Gastrocnemius medialis (tissue), 4 donors: ENCODE measurements around the gene PLG. TPM values are rescaled to one million over a fixed set of nuclear protein-coding genes. Genes with fewer than 3 reads are reported as not detected.

ENCODE experiments used
- ATAC-seq, 2 donors: fragments of 150-250 bp; one replicate each; pipeline ENCODE4 v1.9.1; 2016
- DNase-seq, 2 donors: peaks; one replicate each; pipeline ENCODE4 v3.0.0-alpha.2; 2019
- H3K27ac ChIP-seq, 4 donors: fragments of 200-600 bp; sonication (generic); 1 replicate in 1 of 4; 2 replicates in 3 of 4; pipeline ENCODE4 v1.5.1; 2016 to 2018; ENCODE audit warnings: mild to moderate bottlenecking in 2 of 4, moderate library complexity in 1 of 4
- H3K27me3 ChIP-seq, 3 donors: fragments of 200-600 bp; sonication (generic) in 2 of 3; 1 replicate in 1 of 3; 2 replicates in 2 of 3; pipeline versions ENCODE4 v1.5.1 to v1.6.0; 2016 to 2019; ENCODE audit warnings: mild to moderate bottlenecking in 1 of 3, moderate library complexity in 1 of 3
- H3K36me3 ChIP-seq, 2 donors: fragments of 200-600 bp; sonication (generic) in 1 of 2; one replicate each; pipeline ENCODE4 v1.5.1; 2017 to 2018
- H3K4me1 ChIP-seq, 2 donors: fragments of 200-600 bp; sonication (generic) in 1 of 2; one replicate each; pipeline ENCODE4 v1.5.1; 2016 to 2017; ENCODE audit warnings: mild to moderate bottlenecking in 2 of 2
- H3K4me3 ChIP-seq, 4 donors: fragments of 200-600 bp; sonication (generic) in 3 of 4; 1 replicate in 1 of 4; 2 replicates in 3 of 4; pipeline ENCODE4 v1.5.1; 2016 to 2019; ENCODE audit warnings: mild to moderate bottlenecking in 2 of 4
- H3K9me3 ChIP-seq, 3 donors: fragments of 200-600 bp; sonication (generic) in 2 of 3; 1 replicate in 1 of 3; 2 replicates in 2 of 3; pipeline ENCODE4 v1.5.1; 2016 to 2019
- POLR2A ChIP-seq, 2 donors: fragments of 450-650 bp; IDR thresholded peaks; one replicate each; pipeline ENCODE4 v1.6.1; 2017; ENCODE audit warnings: antibody characterized with exemption in 2 of 2, mild to moderate bottlenecking in 2 of 2, moderate library complexity in 2 of 2
- in situ Hi-C, 4 donors: fragments of 200-750 bp; cut with MboI; loops; one replicate each; pipeline versions ENCODE4 v1.15.0 to v1.8.0; 2017; ENCODE audit warnings: low sequenced_read_pairs in 4 of 4
- intact Hi-C: fragments of 100-400 bp; cut with DNase I; formaldehyde crosslinking; loops from one replicate; pipeline ENCODE4 v1.15.1; 2023; ENCODE audit warnings: low total_unique reads
- total RNA-seq, 4 donors: library from RNA; depleted of rRNA; stranded (reverse); fragments of >200 nt; gene quantifications; one replicate each; pipeline versions ENCODE4 v1.1.0 to v1.2.3, GENCODE V29; 2016
- TF ChIP-seq, protein P1 (sequence below), 5 experiments: fragments of 450-650 bp in 3 of 5; fragments of 200-600 bp in 2 of 5; sonication (generic) in 2 of 5; IDR thresholded peaks in 4 of 5; conservative IDR thresholded peaks in 1 of 5; 1 replicate in 4 of 5; 2 replicates in 1 of 5; pipeline ENCODE4 v1.5.1; 2016 to 2019; ENCODE audit warnings: antibody characterized with exemption in 5 of 5, mild to moderate bottlenecking in 3 of 5, moderate library complexity in 3 of 5

PLG gene
- total RNA-seq, 4 donors from 2014 or later, result 1.1 to 2.4 TPM; not detected in 2

DNA sequence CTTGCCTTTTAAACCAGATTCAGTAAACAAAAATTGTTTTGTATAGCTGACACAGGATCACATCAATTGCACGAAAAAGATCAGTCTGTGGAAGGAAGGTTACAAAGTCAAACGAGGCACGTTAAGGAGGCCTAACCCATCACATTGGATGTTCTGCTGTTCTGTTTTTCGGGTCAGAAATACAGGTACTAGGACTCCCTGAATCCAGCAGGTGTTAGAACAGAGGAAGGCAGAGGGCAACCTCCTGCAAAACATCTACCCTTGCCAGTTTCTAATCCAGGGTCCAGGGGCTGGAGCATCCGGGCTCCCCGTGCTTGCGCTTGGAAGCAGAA is 64.6 kb downstream of the PLG start:
- intact Hi-C loops, result no loop called here
- ATAC-seq (no peak), DNase-seq (no peak)
- H3K4me3 ChIP-seq, result peak overlapping the region in 1 of 4 donors; percentile 22
- H3K27me3 ChIP-seq, result peaks cover 3 to 17% (median 5%) of the 10 kb centered on the region in 3 donors
- no peaks in the 10 kb centered on the region for H3K9me3 ChIP-seq
- H3K27ac ChIP-seq, result no peak overlapping the region
- no peaks in the 10 kb centered on the region for H3K36me3 ChIP-seq
- in situ Hi-C loops, result no loop called here
- TF ChIP-seq, protein P1, sequence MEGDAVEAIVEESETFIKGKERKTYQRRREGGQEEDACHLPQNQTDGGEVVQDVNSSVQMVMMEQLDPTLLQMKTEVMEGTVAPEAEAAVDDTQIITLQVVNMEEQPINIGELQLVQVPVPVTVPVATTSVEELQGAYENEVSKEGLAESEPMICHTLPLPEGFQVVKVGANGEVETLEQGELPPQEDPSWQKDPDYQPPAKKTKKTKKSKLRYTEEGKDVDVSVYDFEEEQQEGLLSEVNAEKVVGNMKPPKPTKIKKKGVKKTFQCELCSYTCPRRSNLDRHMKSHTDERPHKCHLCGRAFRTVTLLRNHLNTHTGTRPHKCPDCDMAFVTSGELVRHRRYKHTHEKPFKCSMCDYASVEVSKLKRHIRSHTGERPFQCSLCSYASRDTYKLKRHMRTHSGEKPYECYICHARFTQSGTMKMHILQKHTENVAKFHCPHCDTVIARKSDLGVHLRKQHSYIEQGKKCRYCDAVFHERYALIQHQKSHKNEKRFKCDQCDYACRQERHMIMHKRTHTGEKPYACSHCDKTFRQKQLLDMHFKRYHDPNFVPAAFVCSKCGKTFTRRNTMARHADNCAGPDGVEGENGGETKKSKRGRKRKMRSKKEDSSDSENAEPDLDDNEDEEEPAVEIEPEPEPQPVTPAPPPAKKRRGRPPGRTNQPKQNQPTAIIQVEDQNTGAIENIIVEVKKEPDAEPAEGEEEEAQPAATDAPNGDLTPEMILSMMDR (IDR thresholded peaks at IDR 0.05 in 4 of 5, conservative IDR thresholded peaks at IDR 0.05 in 1 of 5), result no peak
- no peak for TF ChIP-seq POLR2A (IDR thresholded peaks at IDR 0.05)
- H3K4me1 ChIP-seq, result no peaks in the 10 kb centered on the region

DNA sequence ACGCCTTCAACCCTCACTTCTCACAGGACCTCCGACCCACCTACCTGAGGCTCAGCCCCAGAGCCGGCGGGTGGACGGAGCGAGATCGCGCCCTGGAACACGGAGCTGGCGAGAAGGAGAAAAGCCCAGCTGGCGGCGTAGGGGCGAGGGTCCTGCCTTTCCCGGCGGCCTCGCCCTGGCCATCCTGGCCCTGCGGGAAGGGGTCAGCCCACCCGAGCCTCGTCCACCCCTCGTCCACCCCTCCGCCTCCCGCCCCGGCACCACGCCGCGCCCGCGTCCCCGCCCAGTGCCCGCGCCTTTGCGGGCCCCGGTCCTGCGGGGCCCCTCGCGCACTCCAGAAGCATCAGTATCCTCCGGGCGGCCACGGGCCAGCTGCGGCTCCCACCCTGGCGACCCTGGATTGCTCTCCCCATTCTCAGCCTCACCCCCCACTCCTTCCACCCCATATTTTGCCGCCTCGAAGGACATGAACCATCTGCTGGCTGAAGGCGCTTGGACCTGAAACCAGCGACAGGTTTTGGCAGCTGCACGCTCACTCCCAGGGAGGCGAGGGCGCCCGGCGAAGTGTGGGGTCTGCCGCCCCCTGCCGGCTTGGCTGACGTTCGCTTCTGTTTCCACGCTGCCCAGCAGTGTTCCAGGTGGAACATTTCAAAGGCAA is 65.1 kb downstream of the PLG start:
- Histone ChIP-seq H3K9me3 (no peaks in the 10 kb centered on the region), H3K36me3 (no peaks in the 10 kb centered on the region), H3K27me3 (peaks cover 3 to 17% (median 5%) of the 10 kb centered on the region in 3 donors), H3K4me3 (peak overlapping the region in 3 of 4 donors; percentile 15 to 28 (median 22)), H3K27ac (no peak overlapping the region), H3K4me1 (no peaks in the 10 kb centered on the region)
- ATAC-seq (no peak), DNase-seq (no peak)
- TF ChIP-seq, protein P1 (IDR thresholded peaks at IDR 0.05 in 4 of 5, conservative IDR thresholded peaks at IDR 0.05 in 1 of 5), result peak in 2 of 5 experiments; percentile 23 to 43
- no peak for TF ChIP-seq POLR2A (IDR thresholded peaks at IDR 0.05)
- in situ Hi-C loops, result no loop called here
- intact Hi-C loops, result no loop called here

DNA sequence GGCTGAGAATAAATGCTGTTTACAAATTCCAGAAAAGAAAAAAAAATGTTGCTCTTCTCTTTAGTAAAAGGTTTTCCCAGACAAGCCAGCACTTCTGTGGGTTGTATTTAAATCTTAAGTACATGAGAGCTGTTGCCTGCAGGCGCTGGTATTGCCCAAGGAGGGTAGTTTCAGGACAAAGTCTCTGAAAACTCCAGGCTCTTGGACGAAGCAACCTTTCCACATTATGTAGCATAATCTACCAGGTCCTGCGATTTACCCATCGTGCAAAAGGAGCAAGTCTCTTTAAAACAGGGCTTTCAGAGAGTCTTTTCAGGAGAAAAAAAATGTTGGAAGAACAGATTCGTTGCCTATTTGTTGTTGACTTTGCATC is 65.6 kb downstream of the PLG start:
- Histone ChIP-seq H3K4me1 (no peaks in the 10 kb centered on the region), H3K4me3 (no peak overlapping the region), H3K36me3 (no peaks in the 10 kb centered on the region), H3K9me3 (no peaks in the 10 kb centered on the region), H3K27me3 (peaks cover 3 to 17% (median 5%) of the 10 kb centered on the region in 3 donors), H3K27ac (no peak overlapping the region)
- intact Hi-C loops, result no loop called here
- in situ Hi-C loops, result no loop called here
- DNase-seq (no peak), ATAC-seq (no peak)
- no peak for TF ChIP-seq POLR2A (IDR thresholded peaks at IDR 0.05)
- TF ChIP-seq, protein P1 (IDR thresholded peaks at IDR 0.05 in 4 of 5, conservative IDR thresholded peaks at IDR 0.05 in 1 of 5), result no peak

DNA sequence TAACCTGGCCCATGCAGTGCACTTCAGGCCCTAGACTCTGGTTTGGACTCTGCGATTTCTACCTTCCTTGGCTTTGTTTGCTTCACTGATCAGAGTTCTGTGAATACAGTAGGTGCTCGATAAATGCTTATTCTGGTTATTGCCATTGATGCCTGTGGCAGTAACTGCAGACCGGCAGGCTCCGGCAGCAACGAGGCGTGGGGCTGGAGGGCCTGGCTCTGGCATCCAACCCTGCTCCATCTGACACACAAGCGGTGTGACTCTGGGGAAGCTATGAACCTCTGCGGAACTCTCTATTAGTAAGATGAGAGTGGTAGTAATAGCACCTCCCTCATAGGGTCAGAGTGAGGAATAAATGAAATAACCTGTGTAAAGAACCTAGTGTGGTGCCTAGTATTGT is 66.1 kb downstream of the PLG start:
- Histone ChIP-seq H3K36me3 (no peaks in the 10 kb centered on the region), H3K9me3 (no peaks in the 10 kb centered on the region), H3K27me3 (peaks cover 3 to 17% (median 5%) of the 10 kb centered on the region in 3 donors), H3K4me1 (no peaks in the 10 kb centered on the region), H3K27ac (no peak overlapping the region), H3K4me3 (no peak overlapping the region)
- in situ Hi-C loops (no loop called here), intact Hi-C loops (no loop called here)
- DNase-seq, result no peak
- no peak for TF ChIP-seq POLR2A (IDR thresholded peaks at IDR 0.05)
- TF ChIP-seq, protein P1 (IDR thresholded peaks at IDR 0.05 in 4 of 5, conservative IDR thresholded peaks at IDR 0.05 in 1 of 5), result no peak
- ATAC-seq, result no peak

DNA sequence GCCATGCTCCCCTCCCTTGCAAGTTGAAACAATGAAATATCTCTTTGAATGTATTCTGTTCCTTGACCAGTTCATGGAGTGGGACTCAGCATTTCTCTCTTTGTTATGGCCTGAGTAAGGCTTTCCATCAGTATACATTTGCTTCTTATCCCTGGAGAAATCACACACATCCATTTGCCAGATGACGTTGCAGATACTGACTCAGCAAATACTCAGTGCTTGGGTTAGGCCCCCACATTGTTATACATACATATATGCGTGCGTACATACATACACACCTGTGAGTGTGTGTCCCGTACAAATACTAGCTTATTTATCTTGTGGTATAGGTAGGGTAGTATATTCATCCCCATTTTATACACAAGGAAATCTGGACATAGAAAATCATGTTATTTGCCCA is 72.4 kb downstream of the PLG start:
- DNase-seq, result no peak
- no peaks in the 10 kb centered on the region for H3K9me3 ChIP-seq
- no peak overlapping the region for H3K4me3 ChIP-seq
- in situ Hi-C loops, result no loop called here
- TF ChIP-seq POLR2A (IDR thresholded peaks at IDR 0.05), result no peak
- TF ChIP-seq, protein P1 (IDR thresholded peaks at IDR 0.05 in 4 of 5, conservative IDR thresholded peaks at IDR 0.05 in 1 of 5), result no peak
- no peaks in the 10 kb centered on the region for H3K4me1 ChIP-seq
- H3K27ac ChIP-seq, result no peak overlapping the region
- intact Hi-C loops, result no loop called here
- no peaks in the 10 kb centered on the region for H3K36me3 ChIP-seq
- H3K27me3 ChIP-seq, result no peaks in the 10 kb centered on the region
- ATAC-seq, result no peak
